Measurements from ENCODE around the gene CPEB3. TPM values are rescaled to one million over a fixed set of nuclear protein-coding genes. Genes with fewer than 3 reads are reported as not detected.

The CPEB3 gene
- total and polyA plus RNA-seq, 9 of the 15 experiments (the other 6 are each of a cell fraction or from before 2014, with no cell fraction given), result 0.15 to 1.2 (median 0.51) TPM

DNA sequence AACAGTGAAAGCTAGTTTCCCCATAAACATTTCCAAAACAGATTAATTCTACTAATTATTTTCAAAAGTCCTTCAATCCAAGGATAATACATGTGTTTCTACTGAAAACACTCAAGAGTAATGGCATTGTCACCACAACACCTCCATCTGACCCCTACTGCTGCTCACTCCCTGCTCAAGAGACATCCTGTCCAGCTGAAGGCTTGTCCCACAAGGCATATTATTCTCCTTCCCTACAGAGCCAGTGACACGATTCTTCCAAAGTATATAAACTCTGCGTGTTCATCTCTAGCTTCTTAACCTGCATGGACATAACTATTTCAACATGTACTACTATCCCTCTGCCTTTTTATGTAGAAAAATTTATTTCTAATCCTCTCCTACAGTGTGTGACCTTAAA is 182.1 kb downstream of the CPEB3 start:
- Histone ChIP-seq H3K79me2 (ENCODE audit: control insufficient read depth, insufficient read depth, low read length) (no peaks in the 10 kb centered on the region), H2AFZ (ENCODE audit: low read depth, low read length) (no peak overlapping the region), H3K4me3 (no peak overlapping the region), H3K27me3 (ENCODE audit: control insufficient read depth in 2 of 2, insufficient read depth in 2 of 2, low read length in 2 of 2) (no peaks in the 10 kb centered on the region), H4K20me1 (replicated peaks; ENCODE audit: control insufficient read depth, insufficient read depth, low read length) (no peaks in the 10 kb centered on the region), H3K4me2 (ENCODE audit: insufficient read depth, low read length) (no peak overlapping the region), H3K9me1 (ENCODE audit: control insufficient read depth, insufficient read depth, low read length) (no peaks in the 10 kb centered on the region), H3K9ac (ENCODE audit: insufficient read depth in 1 of 2, low read depth in 2 of 2, low read length in 2 of 2) (no peak overlapping the region), H3K36me3 (ENCODE audit: control insufficient read depth, insufficient read depth, low read length) (no peaks in the 10 kb centered on the region), H3K27ac (ENCODE audit: extremely low read depth, low read depth, low read length) (no peak overlapping the region), H3K4me1 (replicated peaks in 1 of 2; ENCODE audit: control insufficient read depth in 2 of 2, insufficient read depth in 2 of 2, low read length in 2 of 2) (peaks cover 0 to 15% of the 10 kb centered on the region in 2 experiments; a peak in 3 of 5 replicates), H3K9me3 (replicated peaks; ENCODE audit: control insufficient read depth, insufficient read depth, low read depth, low read length) (no peaks in the 10 kb centered on the region)
- no peak for ATAC-seq
- ChIA-PET POLR2A (interaction anchor here (1.1 kb wide), 1 partner anchor 10 kb away, joined by 5 read pairs; no protein-coding TSS in a partner anchor), CTCF (ENCODE audit: low intra/inter-chr PET ratio) (no interaction called here)
- no TSS peak for BruUV-seq (replicated peaks)
- no peak for FAIRE-seq
- intact Hi-C loops (cut with micrococcal nuclease) (no loop called here), in situ Hi-C loops (cut with MboI) (no loop called here)
- WGBS (ENCODE audit: insufficient coverage, low coverage, missing lambda C conversion rate), result 61% methylated on average over 2 of the region's 2 CpGs
- TF ChIP-seq, protein P1, sequence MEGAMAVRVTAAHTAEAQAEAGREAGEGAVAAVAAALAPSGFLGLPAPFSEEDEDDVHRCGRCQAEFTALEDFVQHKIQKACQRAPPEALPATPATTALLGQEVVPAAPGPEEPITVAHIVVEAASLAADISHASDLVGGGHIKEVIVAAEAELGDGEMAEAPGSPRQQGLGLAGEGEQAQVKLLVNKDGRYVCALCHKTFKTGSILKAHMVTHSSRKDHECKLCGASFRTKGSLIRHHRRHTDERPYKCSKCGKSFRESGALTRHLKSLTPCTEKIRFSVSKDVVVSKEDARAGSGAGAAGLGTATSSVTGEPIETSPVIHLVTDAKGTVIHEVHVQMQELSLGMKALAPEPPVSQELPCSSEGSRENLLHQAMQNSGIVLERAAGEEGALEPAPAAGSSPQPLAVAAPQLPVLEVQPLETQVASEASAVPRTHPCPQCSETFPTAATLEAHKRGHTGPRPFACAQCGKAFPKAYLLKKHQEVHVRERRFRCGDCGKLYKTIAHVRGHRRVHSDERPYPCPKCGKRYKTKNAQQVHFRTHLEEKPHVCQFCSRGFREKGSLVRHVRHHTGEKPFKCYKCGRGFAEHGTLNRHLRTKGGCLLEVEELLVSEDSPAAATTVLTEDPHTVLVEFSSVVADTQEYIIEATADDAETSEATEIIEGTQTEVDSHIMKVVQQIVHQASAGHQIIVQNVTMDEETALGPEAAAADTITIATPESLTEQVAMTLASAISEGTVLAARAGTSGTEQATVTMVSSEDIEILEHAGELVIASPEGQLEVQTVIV (CRISPR knock-in tag; IDR thresholded peaks at IDR 0.05; ENCODE audit: borderline replicate concordance), result no peak
- TF ChIP-seq ZKSCAN3 (CRISPR knock-in tag; IDR thresholded peaks at IDR 0.05) (no peak), NFATC3 (IDR thresholded peaks at IDR 0.05) (no peak), FIP1L1 (IDR thresholded peaks at IDR 0.05; ENCODE audit: low read depth, low read length, poor library complexity, severe bottlenecking) (no peak), POLR3G (IDR thresholded peaks at IDR 0.05; ENCODE audit: extremely low read depth, insufficient read length, insufficient replicate concordance) (no peak), ZNF324 (CRISPR knock-in tag; IDR thresholded peaks at IDR 0.05) (no peak), SUPT5H (IDR thresholded peaks at IDR 0.05) (no peak), SRSF7 (optimal IDR thresholded peaks at IDR 0.05; ENCODE audit: low read depth, low read length) (no peak), ASH1L (IDR thresholded peaks at IDR 0.05; ENCODE audit: borderline replicate concordance, low read depth, partially characterized antibody) (no peak)
- TF ChIP-seq, protein P2, sequence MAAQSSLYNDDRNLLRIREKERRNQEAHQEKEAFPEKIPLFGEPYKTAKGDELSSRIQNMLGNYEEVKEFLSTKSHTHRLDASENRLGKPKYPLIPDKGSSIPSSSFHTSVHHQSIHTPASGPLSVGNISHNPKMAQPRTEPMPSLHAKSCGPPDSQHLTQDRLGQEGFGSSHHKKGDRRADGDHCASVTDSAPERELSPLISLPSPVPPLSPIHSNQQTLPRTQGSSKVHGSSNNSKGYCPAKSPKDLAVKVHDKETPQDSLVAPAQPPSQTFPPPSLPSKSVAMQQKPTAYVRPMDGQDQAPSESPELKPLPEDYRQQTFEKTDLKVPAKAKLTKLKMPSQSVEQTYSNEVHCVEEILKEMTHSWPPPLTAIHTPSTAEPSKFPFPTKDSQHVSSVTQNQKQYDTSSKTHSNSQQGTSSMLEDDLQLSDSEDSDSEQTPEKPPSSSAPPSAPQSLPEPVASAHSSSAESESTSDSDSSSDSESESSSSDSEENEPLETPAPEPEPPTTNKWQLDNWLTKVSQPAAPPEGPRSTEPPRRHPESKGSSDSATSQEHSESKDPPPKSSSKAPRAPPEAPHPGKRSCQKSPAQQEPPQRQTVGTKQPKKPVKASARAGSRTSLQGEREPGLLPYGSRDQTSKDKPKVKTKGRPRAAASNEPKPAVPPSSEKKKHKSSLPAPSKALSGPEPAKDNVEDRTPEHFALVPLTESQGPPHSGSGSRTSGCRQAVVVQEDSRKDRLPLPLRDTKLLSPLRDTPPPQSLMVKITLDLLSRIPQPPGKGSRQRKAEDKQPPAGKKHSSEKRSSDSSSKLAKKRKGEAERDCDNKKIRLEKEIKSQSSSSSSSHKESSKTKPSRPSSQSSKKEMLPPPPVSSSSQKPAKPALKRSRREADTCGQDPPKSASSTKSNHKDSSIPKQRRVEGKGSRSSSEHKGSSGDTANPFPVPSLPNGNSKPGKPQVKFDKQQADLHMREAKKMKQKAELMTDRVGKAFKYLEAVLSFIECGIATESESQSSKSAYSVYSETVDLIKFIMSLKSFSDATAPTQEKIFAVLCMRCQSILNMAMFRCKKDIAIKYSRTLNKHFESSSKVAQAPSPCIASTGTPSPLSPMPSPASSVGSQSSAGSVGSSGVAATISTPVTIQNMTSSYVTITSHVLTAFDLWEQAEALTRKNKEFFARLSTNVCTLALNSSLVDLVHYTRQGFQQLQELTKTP (IDR thresholded peaks at IDR 0.05; ENCODE audit: low read depth in 1 of 2, partially characterized antibody in 2 of 2), result no peak
- TF ChIP-seq, protein P3, sequence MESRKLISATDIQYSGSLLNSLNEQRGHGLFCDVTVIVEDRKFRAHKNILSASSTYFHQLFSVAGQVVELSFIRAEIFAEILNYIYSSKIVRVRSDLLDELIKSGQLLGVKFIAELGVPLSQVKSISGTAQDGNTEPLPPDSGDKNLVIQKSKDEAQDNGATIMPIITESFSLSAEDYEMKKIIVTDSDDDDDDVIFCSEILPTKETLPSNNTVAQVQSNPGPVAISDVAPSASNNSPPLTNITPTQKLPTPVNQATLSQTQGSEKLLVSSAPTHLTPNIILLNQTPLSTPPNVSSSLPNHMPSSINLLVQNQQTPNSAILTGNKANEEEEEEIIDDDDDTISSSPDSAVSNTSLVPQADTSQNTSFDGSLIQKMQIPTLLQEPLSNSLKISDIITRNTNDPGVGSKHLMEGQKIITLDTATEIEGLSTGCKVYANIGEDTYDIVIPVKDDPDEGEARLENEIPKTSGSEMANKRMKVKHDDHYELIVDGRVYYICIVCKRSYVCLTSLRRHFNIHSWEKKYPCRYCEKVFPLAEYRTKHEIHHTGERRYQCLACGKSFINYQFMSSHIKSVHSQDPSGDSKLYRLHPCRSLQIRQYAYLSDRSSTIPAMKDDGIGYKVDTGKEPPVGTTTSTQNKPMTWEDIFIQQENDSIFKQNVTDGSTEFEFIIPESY (CRISPR knock-in tag; IDR thresholded peaks at IDR 0.05), result no peak
- no peak for DNase-seq (ENCODE audit: extremely low read depth in 1 of 4, low spot score in 3 of 4)

Data from K562 (cell line).